Measurements from ENCODE around the gene FANCE. TPM values are rescaled to one million over a fixed set of nuclear protein-coding genes. Genes with fewer than 3 reads are reported as not detected.

The FANCE gene
- total RNA-seq, 2 donors from 2014 or later: 4.9 to 9.2 TPM

- no peak overlapping the region for H3K4me3 ChIP-seq
- peak; percentile 57 for ATAC-seq
- intact Hi-C loops (cut with DNase I): loop anchor here (5.0 kb wide), 1 partner anchor 102 kb away; no protein-coding TSS in a partner anchor
- no peaks in the 10 kb centered on the region for H3K27me3 ChIP-seq
- peaks cover 23% of the 10 kb centered on the region for H3K4me1 ChIP-seq
- H3K9me3 ChIP-seq: no peaks in the 10 kb centered on the region
- no peak overlapping the region for H3K27ac ChIP-seq
- peak; percentile 54 to 83 (median 81) for TF ChIP-seq CTCF (IDR thresholded peaks at IDR 0.05)
- TF ChIP-seq POLR2A (IDR thresholded peaks at IDR 0.05): no peak
- DNase-seq: peak; percentile 24 to 37 (median 36)
- WGBS, 2 donors: 18 to 20% methylated on average over 12 to 14 of the region's 14 CpGs
- H3K36me3 ChIP-seq (replicated peaks in 1 of 2; ENCODE audit: insufficient read depth in 1 of 2, low read depth in 2 of 2): no peaks in the 10 kb centered on the region
Observed at GRCh38 chr6:35449287-35449881, 2.8 kb upstream of the FANCE start.

- H3K27me3 ChIP-seq: no peaks in the 10 kb centered on the region
- TF ChIP-seq POLR2A (IDR thresholded peaks at IDR 0.05): no peak
- no peak for TF ChIP-seq CTCF (IDR thresholded peaks at IDR 0.05)
- ATAC-seq (no peak), DNase-seq (peak in 1 of 4 donors; percentile 29)
- intact Hi-C loops (cut with DNase I): loop anchor here (5.0 kb wide), 1 partner anchor 154 kb away; the partner anchor contains the start of gene DEF6
- peaks cover 23% of the 10 kb centered on the region for H3K4me1 ChIP-seq
- H3K27ac ChIP-seq: no peak overlapping the region
- no peak overlapping the region for H3K4me3 ChIP-seq
- no peaks in the 10 kb centered on the region for H3K9me3 ChIP-seq
- 10 to 13% methylated on average over 11 to 17 of the region's 20 CpGs for WGBS, 2 donors
- H3K36me3 ChIP-seq (replicated peaks in 1 of 2; ENCODE audit: insufficient read depth in 1 of 2, low read depth in 2 of 2): no peaks in the 10 kb centered on the region
Observed at GRCh38 chr6:35451354-35452182, 570 bp upstream of the FANCE start.

- intact Hi-C loops (cut with DNase I): loop anchor here (5.0 kb wide), 1 partner anchor 156 kb away; the partner anchor contains the start of gene DEF6
- Histone ChIP-seq H3K36me3 (replicated peaks in 1 of 2; ENCODE audit: insufficient read depth in 1 of 2, low read depth in 2 of 2) (no peaks in the 10 kb centered on the region), H3K9me3 (no peaks in the 10 kb centered on the region), H3K4me1 (peaks cover 23% of the 10 kb centered on the region), H3K4me3 (no peak overlapping the region), H3K27me3 (no peaks in the 10 kb centered on the region), H3K27ac (no peak overlapping the region)
- no peak for ATAC-seq
- TF ChIP-seq POLR2A (IDR thresholded peaks at IDR 0.05) (no peak), CTCF (IDR thresholded peaks at IDR 0.05) (no peak)
- DNase-seq: no peak
- 12 to 18% methylated on average over 3 of the region's 3 CpGs for WGBS, 2 donors
Observed at GRCh38 chr6:35453236-35453635, 1.1 kb downstream of the FANCE start.

- ATAC-seq: no peak
- no peaks in the 10 kb centered on the region for H3K36me3 ChIP-seq (replicated peaks in 1 of 2; ENCODE audit: insufficient read depth in 1 of 2, low read depth in 2 of 2)
- no peak for TF ChIP-seq CTCF (IDR thresholded peaks at IDR 0.05)
- TF ChIP-seq POLR2A (IDR thresholded peaks at IDR 0.05): no peak
- no peak overlapping the region for H3K27ac ChIP-seq
- no peaks in the 10 kb centered on the region for H3K27me3 ChIP-seq
- H3K4me1 ChIP-seq: peaks cover 23% of the 10 kb centered on the region
- H3K4me3 ChIP-seq: no peak overlapping the region
- H3K9me3 ChIP-seq: no peaks in the 10 kb centered on the region
- WGBS, 2 donors: 86 to 91% methylated on average over 9 of the region's 9 CpGs
- intact Hi-C loops (cut with DNase I): loop anchor here (5.0 kb wide), 1 partner anchor 157 kb away; the partner anchor contains the start of gene DEF6
- DNase-seq: no peak
Observed at GRCh38 chr6:35454391-35455110, 2.4 kb downstream of the FANCE start.

All from body of pancreas (tissue), 4 donors.